HUES6 (cell line): ENCODE results near the gene SOAT2.

Experiments
- H3K27ac ChIP-seq: 2 replicates; pipeline ENCODE4 v1.7.0; 2013; ENCODE audit warnings: low read depth, mild to moderate bottlenecking, low read length, inconsistent platforms
- H3K27me3 ChIP-seq: 2 replicates; pipeline ENCODE4 v1.6.1; 2013; ENCODE audit warnings: low read length; ENCODE audit not compliant: control insufficient read depth, insufficient read depth
- H3K36me3 ChIP-seq: 2 replicates; pipeline ENCODE4 v1.6.1; 2013; ENCODE audit warnings: low read length; ENCODE audit not compliant: control insufficient read depth, insufficient read depth
- H3K4me1 ChIP-seq: 2 replicates; pipeline ENCODE4 v1.6.1; 2013; ENCODE audit warnings: low read length; ENCODE audit not compliant: control insufficient read depth, insufficient read depth
- H3K4me3 ChIP-seq: 2 replicates; pipeline ENCODE4 v1.5.1; 2013; ENCODE audit warnings: low read depth, low read length
- H3K9ac ChIP-seq: one replicate; pipeline ENCODE4 v1.6.1; 2013; ENCODE audit warnings: mild to moderate bottlenecking, low read length
- H3K9me3 ChIP-seq: 2 replicates; pipeline ENCODE4 v1.6.1; 2013; ENCODE audit warnings: low read depth, low read length; ENCODE audit not compliant: control insufficient read depth, insufficient read depth

Gene SOAT2

DNA sequence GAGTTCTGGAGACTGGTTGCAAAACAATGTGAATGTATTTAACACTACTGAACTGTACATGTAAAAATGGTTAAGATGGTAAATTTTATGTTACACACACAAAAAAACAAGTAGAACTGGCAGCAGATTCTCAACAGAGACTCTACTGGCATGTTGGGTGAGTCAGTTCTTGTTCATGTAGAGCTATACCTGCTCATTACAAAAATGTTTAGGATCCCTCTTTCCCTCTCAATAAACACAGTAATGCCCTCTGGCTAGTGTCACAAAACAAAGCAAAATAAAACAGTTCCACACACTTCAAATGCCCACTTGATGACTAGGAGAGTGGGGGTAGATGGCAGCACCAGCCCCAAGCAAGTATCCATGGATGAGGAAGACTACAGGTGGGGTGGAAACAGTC, 63.6 kb downstream of the SOAT2 start:
- Histone ChIP-seq H3K36me3 (no peaks in the 10 kb centered on the region), H3K27ac (no peak overlapping the region), H3K27me3 (peaks cover 44% of the 10 kb centered on the region), H3K4me1 (peaks cover 7% of the 10 kb centered on the region; the same call in 1 of the 2 replicates), H3K4me3 (no peak overlapping the region), H3K9ac (no peak overlapping the region), H3K9me3 (no peaks in the 10 kb centered on the region)

DNA sequence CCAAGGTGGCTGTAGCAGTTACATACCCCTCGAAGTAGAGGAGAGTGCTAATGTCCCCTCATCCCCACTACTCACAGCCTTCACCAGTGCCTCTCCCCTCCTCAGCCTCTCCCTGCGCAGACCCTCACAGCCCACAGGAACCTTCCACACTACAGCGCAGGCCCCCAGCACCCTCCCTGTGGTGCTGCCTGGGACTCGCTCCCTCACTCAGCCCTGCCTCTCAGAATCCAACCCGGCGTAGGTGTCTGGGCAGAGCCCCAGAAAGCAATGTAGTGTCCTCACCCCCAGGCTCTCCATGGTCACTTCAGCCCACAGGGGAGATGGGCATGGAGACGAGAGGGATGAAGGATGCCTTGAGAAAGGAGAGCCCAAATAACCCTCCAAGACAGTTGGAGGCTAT, 66.4 kb downstream of the SOAT2 start:
- no peak overlapping the region for H3K4me3 ChIP-seq
- peaks cover 65% of the 10 kb centered on the region for H3K27me3 ChIP-seq
- no peak overlapping the region for H3K9ac ChIP-seq
- peaks cover 8% of the 10 kb centered on the region for H3K4me1 ChIP-seq
- H3K36me3 ChIP-seq: no peaks in the 10 kb centered on the region
- no peaks in the 10 kb centered on the region for H3K9me3 ChIP-seq
- no peak overlapping the region for H3K27ac ChIP-seq

DNA sequence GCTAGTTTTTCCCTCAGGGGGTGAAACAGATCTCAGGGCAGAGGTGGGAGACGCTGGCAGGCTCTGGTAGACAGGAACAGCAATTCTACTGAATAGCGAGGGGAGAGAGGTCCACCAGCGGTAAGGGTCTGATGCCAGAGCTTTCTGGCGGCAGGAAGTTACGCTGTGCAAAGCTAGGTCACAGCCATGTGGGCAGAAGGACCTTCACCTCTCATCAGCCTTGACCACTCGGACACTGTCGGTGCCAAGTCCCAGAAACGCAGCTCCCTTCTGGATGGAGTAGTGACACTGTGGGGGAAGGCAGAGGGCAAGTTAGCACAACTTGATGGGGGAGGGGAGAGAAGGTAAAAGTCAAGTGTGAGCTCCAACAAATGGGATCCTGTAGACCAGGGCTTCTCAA, 66.9 kb downstream of the SOAT2 start:
- Histone ChIP-seq H3K27me3 (peaks cover 69% of the 10 kb centered on the region), H3K27ac (no peak overlapping the region), H3K9ac (no peak overlapping the region), H3K4me3 (no peak overlapping the region), H3K4me1 (peaks cover 11% of the 10 kb centered on the region), H3K9me3 (no peaks in the 10 kb centered on the region), H3K36me3 (no peaks in the 10 kb centered on the region)

DNA sequence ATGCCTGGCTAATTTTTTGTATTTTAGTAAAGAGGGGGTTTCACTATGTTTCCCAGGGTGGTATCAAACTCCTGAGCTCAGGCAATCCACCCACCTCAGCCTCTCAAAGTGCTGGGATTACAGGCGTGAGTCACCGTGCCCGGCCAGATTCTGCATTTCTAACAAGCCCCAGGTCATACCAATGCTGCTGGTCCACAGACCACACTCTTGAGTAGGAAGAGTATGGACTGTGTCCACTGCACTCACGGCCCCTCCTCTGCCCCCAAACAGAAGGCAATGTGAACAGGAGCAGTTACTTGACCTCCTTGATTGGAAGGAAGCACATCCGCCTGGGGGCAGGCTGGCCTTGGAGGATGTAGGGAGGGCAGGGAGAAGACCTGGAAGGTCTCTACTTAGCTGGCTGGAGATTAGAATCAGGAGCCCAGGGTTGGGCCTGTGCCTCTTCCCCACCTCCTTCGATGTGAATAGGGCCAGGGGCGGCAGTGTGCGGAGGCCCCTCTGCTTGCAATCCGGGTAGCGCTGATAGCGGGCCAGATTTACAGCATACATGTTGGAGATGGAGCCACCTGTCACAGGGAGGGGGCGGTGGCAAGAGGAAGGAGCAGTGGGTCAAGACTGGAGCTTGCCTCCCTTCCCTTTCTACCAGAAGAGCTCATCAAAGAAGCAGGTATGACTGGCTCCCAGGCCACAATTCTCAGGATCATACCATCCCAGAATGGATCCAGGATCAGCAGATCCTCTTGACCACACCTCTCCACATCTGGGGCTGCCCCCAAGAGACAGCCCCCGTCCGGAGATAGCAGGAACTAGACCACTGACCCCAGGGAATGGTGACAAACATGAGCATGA, 67.8 kb downstream of the SOAT2 start:
- Histone ChIP-seq H3K27me3 (peaks cover 77% of the 10 kb centered on the region), H3K9ac (no peak overlapping the region), H3K36me3 (no peaks in the 10 kb centered on the region), H3K9me3 (no peaks in the 10 kb centered on the region), H3K4me1 (peaks cover 17% of the 10 kb centered on the region), H3K27ac (no peak overlapping the region), H3K4me3 (no peak overlapping the region)

DNA sequence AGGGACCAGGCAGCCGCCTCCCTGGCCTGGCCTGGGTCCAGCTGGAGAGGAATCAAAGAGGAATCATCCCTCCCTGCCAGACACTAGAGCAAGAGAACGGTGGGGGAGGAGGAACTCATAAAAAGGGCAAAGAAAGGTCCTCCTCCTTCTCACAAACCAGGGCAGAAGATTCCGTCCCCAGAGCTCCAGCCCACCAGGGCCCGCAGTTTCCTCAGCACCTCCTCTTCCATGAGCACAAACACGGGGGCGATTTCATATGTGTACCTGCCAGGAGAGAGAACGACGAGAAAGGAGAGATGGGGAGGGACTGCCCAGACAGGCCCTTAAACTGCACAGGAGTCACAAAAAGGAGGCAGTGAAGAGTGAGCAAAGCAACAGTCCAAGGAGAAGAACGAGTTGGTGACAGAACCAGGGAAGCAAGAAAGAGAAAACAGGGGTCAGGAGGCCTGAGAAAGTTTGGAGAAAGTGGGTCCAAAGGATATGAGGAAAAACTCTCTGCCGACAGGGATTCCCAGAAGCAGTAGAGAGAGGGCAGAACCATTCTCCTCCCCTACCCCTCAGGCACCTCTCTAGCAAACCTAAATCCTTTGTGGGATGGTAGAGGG, 68.5 kb downstream of the SOAT2 start:
- no peaks in the 10 kb centered on the region for H3K36me3 ChIP-seq
- no peak overlapping the region for H3K4me3 ChIP-seq
- H3K27ac ChIP-seq: no peak overlapping the region
- peaks cover 78% of the 10 kb centered on the region for H3K27me3 ChIP-seq
- H3K4me1 ChIP-seq: peaks cover 17% of the 10 kb centered on the region
- no peaks in the 10 kb centered on the region for H3K9me3 ChIP-seq
- H3K9ac ChIP-seq: no peak overlapping the region

DNA sequence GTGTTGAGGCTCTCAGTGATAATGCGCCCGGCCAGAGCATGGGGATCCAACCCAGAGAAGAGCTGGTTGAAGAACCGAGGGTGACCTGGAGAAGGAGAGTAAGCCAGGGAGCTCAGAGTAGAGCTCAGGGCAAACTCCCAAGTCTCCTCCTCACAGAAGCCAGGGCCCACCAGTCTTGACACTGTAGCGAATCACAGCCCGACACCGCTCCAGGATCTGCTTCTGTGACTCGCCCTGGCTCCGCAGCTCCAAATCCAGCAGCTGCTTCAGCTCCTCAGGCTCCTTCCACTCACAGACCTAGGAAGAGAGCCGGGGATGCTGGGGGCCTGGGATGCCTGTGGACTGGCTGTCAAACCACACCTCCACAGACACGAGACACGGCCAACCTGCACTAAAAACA, 69.1 kb downstream of the SOAT2 start:
- Histone ChIP-seq H3K9me3 (no peaks in the 10 kb centered on the region), H3K4me1 (peaks cover 17% of the 10 kb centered on the region), H3K27ac (no peak overlapping the region), H3K36me3 (no peaks in the 10 kb centered on the region), H3K4me3 (no peak overlapping the region), H3K9ac (no peak overlapping the region), H3K27me3 (peaks cover 78% of the 10 kb centered on the region)

DNA sequence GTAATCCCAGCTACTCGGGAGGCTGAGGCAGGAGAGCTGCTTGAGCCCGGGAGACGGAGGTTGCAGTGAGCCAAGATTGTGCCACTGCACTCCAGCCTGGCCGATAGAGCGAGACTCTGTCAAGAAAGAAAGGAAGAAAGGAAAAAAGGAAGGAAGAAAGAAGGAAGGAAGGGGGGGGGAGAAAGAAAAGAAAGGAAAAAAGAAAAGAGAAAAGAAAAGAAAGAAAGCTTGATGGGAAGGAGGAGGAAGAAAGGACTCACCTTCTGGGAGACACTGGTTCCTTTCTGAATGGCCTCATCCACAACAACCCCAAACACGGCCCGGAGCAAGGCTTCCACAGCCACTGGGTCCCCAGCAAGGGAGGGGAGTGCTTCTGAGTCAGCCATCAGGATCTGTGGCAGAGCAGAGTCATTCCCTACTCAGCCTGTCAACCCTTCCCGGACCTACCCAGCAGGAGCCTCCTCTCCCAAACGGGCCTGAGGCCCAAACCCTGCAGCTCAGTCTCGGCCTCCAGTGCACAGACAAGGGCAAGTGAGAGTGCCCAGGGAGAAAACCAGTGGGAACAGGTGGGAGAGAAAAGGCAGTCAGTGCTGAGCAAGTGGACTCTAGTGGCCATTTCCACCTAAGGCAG, 69.9 kb downstream of the SOAT2 start:
- Histone ChIP-seq H3K27me3 (peaks cover 85% of the 10 kb centered on the region), H3K9ac (no peak overlapping the region), H3K27ac (no peak overlapping the region), H3K4me1 (peaks cover 17% of the 10 kb centered on the region), H3K36me3 (no peaks in the 10 kb centered on the region), H3K4me3 (no peak overlapping the region), H3K9me3 (no peaks in the 10 kb centered on the region)
